WI38 (cell line): ENCODE data around the gene FNDC3B.

Experiments used
- H3K4me3 ChIP-seq: 2 replicates; pipeline ENCODE4 v1.5.1; 2011; ENCODE audit warnings: low read depth, mild to moderate bottlenecking, control low read depth, low read length
- CTCF ChIP-seq: IDR thresholded peaks from 2 replicates; pipeline ENCODE4 v1.5.1; 2012; ENCODE audit warnings: low read depth, mild to moderate bottlenecking, control low read depth, low read length

Gene FNDC3B

GRCh38 chr3:172143739-172144497 lies 104.5 kb downstream of the FNDC3B start:
- H3K4me3 ChIP-seq = no peak overlapping the region
- no peak for TF ChIP-seq CTCF

- H3K4me3 ChIP-seq = no peak overlapping the region
- TF ChIP-seq CTCF = no peak
Measured at GRCh38 chr3:172144601-172145000, 105.2 kb downstream of the FNDC3B start.

GRCh38 chr3:172145031-172145686 lies 105.8 kb downstream of the FNDC3B start:
- H3K4me3 ChIP-seq = no peak overlapping the region
- TF ChIP-seq CTCF = no peak

- H3K4me3 ChIP-seq = no peak overlapping the region
- no peak for TF ChIP-seq CTCF
Measured at GRCh38 chr3:172146349-172146748, 107.0 kb downstream of the FNDC3B start.

GRCh38 chr3:172147113-172147818 lies 107.9 kb downstream of the FNDC3B start:
- no peak overlapping the region for H3K4me3 ChIP-seq
- no peak for TF ChIP-seq CTCF

GRCh38 chr3:172148241-172148640 lies 108.9 kb downstream of the FNDC3B start:
- TF ChIP-seq CTCF = no peak
- H3K4me3 ChIP-seq = no peak overlapping the region
